SU-DHL-6 (cell line): ENCODE measurements around the gene FGFR2.

ENCODE experiments used
- H2AFZ ChIP-seq: fragments of 200-600 bp; sonication (generic); 2 replicates; pipeline ENCODE4 v1.6.1; 2014; ENCODE audit warnings: low read depth, mild to moderate bottlenecking, moderate library complexity, mixed read lengths, antibody characterized with exemption, low read length; ENCODE audit not compliant: severe bottlenecking
- H3F3A ChIP-seq: fragments of 200-600 bp; shearing (Covaris generic); 2 replicates; pipeline ENCODE4 v1.6.0; 2016; ENCODE audit warnings: antibody characterized with exemption, mild to moderate bottlenecking; ENCODE audit not compliant: insufficient read depth
- H3K27ac ChIP-seq: fragments of 200-600 bp; sonication (generic); 2 replicates; pipeline ENCODE4 v1.5.1; 2016; ENCODE audit warnings: low read depth, mild to moderate bottlenecking, low read length, moderate library complexity, mixed read lengths
- H3K27me3 ChIP-seq: fragments of 200-600 bp; sonication (generic), shearing (Covaris generic); 2 replicates; pipeline ENCODE4 v1.6.0; 2014; ENCODE audit warnings: mild to moderate bottlenecking, low read length
- H3K36me3 ChIP-seq: fragments of 200-600 bp; sonication (generic); 2 replicates; pipeline ENCODE4 v1.6.1; 2014; ENCODE audit warnings: mild to moderate bottlenecking, low read length, mixed read lengths
- H3K4me2 ChIP-seq: fragments of 300-600, 200-600 bp; shearing (Covaris generic), sonication (generic); 2 replicates; pipeline ENCODE4 v1.6.0; 2014; ENCODE audit warnings: low read length, low read depth, mild to moderate bottlenecking; ENCODE audit not compliant: poor library complexity, severe bottlenecking
- H3K4me3 ChIP-seq: fragments of 200-600 bp; sonication (generic); 2 replicates; pipeline ENCODE4 v1.5.1; 2014; ENCODE audit warnings: antibody characterized with exemption, low read length, mild to moderate bottlenecking, mixed read lengths; ENCODE audit not compliant: insufficient read depth, poor library complexity, severe bottlenecking
- H3K79me2 ChIP-seq: fragments of 200-600 bp; sonication (generic); 2 replicates; pipeline ENCODE4 v1.6.1; 2014; ENCODE audit warnings: mild to moderate bottlenecking, low read length, moderate library complexity; ENCODE audit not compliant: insufficient read depth
- H3K9ac ChIP-seq: fragments of 200-600 bp; sonication (generic); 2 replicates; pipeline ENCODE4 v1.7.0; 2014; ENCODE audit warnings: mild to moderate bottlenecking, low read length
- H3K9me2 ChIP-seq: fragments of 200-600 bp; sonication (generic); replicated peaks from 2 replicates; pipeline ENCODE4 v1.6.1; 2014; ENCODE audit warnings: low read length; ENCODE audit not compliant: insufficient read depth
- H3K9me3 ChIP-seq: fragments of 200-600 bp; sonication (generic); 2 replicates; pipeline ENCODE4 v1.6.1; 2014; ENCODE audit warnings: low read length, mixed read lengths; ENCODE audit not compliant: insufficient read depth
- H4K20me1 ChIP-seq: fragments of 200-600 bp; sonication (generic); 2 replicates; pipeline ENCODE4 v1.6.1; 2014; ENCODE audit warnings: low read depth, mild to moderate bottlenecking, antibody characterized with exemption, low read length, moderate library complexity, mixed read lengths
- EZH2phosphoT487 ChIP-seq: fragments of 200-600 bp; sonication (generic), shearing (Covaris generic); conservative IDR thresholded peaks from 2 replicates; pipeline ENCODE4 v1.6.1; 2018; ENCODE audit warnings: mild to moderate bottlenecking, antibody characterized with exemption, low read length, moderate library complexity, mixed read lengths
- TF ChIP-seq, protein P1 (sequence below): fragments of 200-600 bp; sonication (generic); IDR thresholded peaks from one replicate; pipeline ENCODE4 v1.5.1; 2017; ENCODE audit warnings: antibody characterized with exemption, mild to moderate bottlenecking, low read length, moderate library complexity; ENCODE audit not compliant: insufficient read depth, poor library complexity, severe bottlenecking

FGFR2 gene

DNA sequence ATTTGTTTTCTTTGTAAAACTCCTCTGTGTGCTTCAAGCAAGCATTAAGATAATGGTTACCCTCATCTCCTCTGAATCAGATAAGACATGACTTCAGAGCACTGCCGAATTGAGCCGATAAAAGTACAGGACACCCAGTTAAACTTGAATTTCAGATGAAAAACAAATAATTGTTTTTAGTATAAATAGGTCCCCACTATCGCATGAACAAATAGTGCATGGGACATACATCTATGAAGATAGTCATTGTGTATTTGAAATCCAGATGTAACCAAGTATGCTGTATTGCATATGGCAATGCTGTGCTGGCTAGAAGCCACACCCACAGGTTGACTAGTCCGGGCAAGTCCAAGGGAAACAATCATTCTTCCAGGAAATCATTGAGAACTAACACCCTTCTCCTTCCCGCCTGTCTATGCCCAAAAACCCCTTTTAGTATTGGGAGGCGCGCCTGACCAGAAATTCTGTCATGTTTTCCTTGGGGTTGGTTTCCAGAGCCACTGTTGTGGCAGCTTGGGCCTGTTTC lies 12.6 kb upstream of the FGFR2 start:
- Histone ChIP-seq H3K27me3 (no peaks in the 10 kb centered on the region), H2AFZ (no peak overlapping the region), H3K4me2 (no peak overlapping the region), H3F3A (no peaks in the 10 kb centered on the region), H3K9me3 (no peaks in the 10 kb centered on the region), H3K9me2 (no peaks in the 10 kb centered on the region), H3K4me3 (no peak overlapping the region), H3K27ac (no peak overlapping the region), H3K9ac (no peak overlapping the region), H3K36me3 (no peaks in the 10 kb centered on the region), H4K20me1 (no peaks in the 10 kb centered on the region), H3K79me2 (no peaks in the 10 kb centered on the region)
- TF ChIP-seq EZH2phosphoT487, result no peak
- TF ChIP-seq, protein P1, sequence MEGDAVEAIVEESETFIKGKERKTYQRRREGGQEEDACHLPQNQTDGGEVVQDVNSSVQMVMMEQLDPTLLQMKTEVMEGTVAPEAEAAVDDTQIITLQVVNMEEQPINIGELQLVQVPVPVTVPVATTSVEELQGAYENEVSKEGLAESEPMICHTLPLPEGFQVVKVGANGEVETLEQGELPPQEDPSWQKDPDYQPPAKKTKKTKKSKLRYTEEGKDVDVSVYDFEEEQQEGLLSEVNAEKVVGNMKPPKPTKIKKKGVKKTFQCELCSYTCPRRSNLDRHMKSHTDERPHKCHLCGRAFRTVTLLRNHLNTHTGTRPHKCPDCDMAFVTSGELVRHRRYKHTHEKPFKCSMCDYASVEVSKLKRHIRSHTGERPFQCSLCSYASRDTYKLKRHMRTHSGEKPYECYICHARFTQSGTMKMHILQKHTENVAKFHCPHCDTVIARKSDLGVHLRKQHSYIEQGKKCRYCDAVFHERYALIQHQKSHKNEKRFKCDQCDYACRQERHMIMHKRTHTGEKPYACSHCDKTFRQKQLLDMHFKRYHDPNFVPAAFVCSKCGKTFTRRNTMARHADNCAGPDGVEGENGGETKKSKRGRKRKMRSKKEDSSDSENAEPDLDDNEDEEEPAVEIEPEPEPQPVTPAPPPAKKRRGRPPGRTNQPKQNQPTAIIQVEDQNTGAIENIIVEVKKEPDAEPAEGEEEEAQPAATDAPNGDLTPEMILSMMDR, result no peak

DNA sequence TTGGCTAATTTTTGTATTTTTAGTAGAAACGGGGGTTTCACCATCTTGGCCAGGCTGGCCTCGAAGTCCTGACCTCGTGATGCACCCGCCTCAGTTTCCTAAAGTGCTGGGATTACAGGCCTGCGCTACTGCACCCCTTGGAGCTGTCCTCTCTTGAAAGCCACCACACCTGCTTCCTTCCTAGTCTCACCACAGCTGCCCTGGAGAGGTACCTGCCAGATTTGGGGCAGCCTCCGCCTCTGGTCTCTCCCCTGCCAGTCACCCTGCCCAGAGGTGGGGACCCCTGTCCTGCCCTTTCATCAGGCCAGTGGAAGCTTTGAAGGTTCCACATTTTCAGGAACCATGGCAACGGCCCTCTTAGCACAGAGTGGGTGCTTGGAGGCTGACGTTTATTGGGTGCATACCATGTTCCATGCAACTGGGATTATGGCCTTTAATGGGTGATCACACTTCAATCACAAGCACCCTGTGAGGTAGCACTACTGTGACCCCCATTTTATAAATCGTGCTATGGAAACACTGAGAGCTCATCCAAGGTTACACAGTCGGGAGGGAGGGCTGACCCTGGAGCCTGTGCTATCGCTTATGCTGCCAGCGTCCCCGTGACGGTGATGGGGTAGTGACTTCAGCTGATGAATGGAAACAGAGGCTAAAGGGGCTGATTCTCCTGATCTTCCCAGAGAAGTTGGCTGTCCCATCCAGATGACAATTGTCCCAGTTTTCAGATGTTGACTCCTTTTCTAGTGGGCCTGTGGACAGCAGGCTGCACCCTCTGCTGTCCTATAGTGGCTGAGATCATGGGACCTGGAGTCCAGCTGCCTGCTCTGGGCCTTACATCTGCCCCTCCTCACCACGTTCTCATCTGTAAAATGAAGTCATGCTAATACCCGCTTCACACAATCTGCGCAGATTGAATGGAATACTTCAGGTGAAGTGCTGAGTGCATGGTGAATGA lies 11.5 kb upstream of the FGFR2 start:
- Histone ChIP-seq H3K9me3 (no peaks in the 10 kb centered on the region), H3K4me3 (no peak overlapping the region), H3F3A (no peaks in the 10 kb centered on the region), H2AFZ (no peak overlapping the region), H4K20me1 (no peaks in the 10 kb centered on the region), H3K27me3 (no peaks in the 10 kb centered on the region), H3K79me2 (no peaks in the 10 kb centered on the region), H3K4me2 (no peak overlapping the region), H3K27ac (no peak overlapping the region), H3K9me2 (no peaks in the 10 kb centered on the region), H3K36me3 (no peaks in the 10 kb centered on the region), H3K9ac (no peak overlapping the region)
- TF ChIP-seq, protein P1, result no peak
- no peak for TF ChIP-seq EZH2phosphoT487

DNA sequence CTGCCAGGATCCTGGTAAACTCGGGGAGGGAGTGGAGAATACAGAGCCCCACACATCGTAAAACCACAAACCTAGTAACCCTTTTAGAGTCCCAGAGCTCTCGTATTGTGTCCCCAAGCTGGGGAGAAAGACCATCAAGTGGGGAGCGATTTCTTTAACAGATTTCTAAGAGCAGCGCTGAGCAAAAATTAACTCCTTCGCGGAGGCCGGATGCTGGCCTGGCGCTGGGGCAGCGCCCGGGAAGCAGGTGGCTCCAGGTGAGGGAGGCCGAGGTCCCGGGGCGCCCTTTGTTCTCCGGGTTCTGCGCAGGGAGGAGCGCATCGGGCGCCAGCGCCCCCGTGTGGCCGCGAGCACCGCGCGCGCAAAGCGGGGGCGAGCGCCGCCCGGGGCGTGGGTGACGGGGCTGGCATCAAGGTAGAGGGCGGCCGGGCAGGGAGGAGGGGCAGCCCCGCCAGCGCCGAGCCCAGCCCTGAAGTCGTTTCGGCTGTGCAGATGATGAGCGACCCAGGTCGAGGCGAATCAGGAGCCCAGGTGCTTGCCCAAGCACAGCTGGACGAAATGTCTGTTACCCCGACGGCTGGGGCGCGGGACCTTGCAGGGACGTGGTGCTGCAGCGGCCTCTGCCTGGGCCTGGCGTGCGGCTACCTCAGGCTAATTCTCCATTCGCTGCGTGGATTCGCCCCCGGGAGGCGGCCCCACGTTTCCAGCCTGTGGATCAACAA lies 10.4 kb upstream of the FGFR2 start:
- Histone ChIP-seq H3K4me3 (no peak overlapping the region), H3K9me2 (no peaks in the 10 kb centered on the region), H4K20me1 (no peaks in the 10 kb centered on the region), H3K4me2 (no peak overlapping the region), H3K27ac (no peak overlapping the region), H3F3A (no peaks in the 10 kb centered on the region), H2AFZ (no peak overlapping the region), H3K9me3 (no peaks in the 10 kb centered on the region), H3K79me2 (no peaks in the 10 kb centered on the region), H3K27me3 (no peaks in the 10 kb centered on the region), H3K36me3 (no peaks in the 10 kb centered on the region), H3K9ac (no peak overlapping the region)
- TF ChIP-seq, protein P1, result peak; percentile 69
- TF ChIP-seq EZH2phosphoT487, result no peak
